NCI-H187 treated with DMSO at 0.1 percent for 48 hours (cell line): ENCODE measurements around the gene SMURF1.
"Not testable (repeated sequence)": the region's sequence is repeated elsewhere in the genome, so short reads cannot be mapped to it uniquely, and the experiment has no call there.

ENCODE experiments used
- DNase-seq: peaks from one replicate; lab custom pipeline; 2025; lab: John Stamatoyannopoulos, UW

Gene SMURF1

DNA sequence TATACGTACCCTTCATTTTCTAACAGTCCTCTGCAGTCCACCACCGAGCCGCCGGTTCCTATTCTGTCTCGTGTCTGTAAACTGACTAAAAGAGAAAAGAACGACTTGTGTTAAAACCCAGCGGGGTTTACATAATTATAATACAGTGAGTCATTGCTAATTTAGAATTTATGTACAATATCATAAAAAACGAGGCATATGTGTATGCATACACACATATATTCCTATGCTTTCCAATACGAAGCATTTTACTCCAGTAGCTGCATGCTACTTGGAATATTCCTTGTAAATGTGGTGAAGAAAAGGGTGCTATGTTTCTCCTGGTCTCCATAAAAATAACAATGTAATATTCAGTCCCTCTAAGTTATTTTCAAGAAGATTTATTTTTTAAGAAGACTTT, 89.1 kb downstream of the SMURF1 start:
- DNase-seq = no peak

DNA sequence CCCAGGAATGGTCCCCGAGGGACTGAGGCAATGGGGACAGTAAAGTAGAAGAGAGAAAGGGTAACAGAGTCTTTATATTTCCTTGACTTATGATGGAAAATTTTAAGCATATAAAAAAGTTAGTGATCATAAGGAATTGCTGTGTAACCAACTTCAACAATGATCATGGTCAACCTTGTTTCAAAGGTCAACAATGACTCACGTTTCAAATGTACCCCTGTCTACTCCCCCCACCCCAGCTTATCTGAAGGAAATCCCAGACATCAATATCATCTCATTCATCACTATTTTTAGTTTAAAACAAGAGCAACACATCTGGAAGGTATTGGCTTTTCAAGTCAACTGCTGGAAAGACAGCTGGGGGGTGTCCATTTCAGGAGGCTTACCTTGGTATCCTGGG, 92.9 kb downstream of the SMURF1 start:
- DNase-seq = no peak

DNA sequence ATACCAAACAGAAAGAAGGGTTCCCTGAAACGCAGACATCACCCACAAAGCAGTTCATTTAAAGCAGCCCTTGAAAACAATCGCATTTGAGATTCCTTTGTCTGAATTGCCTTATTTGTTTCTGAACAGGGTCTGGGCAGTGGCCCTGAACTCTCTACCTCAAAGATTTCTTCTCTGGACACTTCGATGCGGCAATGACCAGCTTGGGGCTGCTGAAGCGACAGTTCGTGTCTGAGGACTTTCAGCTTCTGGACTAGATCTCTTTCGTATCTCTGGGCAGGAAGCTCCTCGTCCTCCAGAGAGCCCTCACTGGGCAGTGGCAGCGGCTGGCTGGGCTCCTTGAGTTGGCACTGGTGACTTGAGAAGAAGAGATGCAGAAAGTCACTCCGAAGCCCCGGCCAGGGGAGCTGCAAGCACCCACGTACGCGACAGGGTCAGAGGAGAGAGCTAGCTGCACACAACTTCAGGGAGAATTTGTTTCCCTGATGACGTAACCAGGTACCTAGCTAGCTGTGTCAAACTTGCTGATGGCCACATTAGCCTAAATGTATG, 96.3 kb downstream of the SMURF1 start:
- no peak for DNase-seq

- DNase-seq = no peak
Measured at GRCh38 chr7:99046722-99047121, 97.2 kb downstream of the SMURF1 start.

- DNase-seq = not testable (repeated sequence)
Measured at GRCh38 chr7:99046262-99046661, 97.6 kb downstream of the SMURF1 start.

- not testable (repeated sequence) for DNase-seq
Measured at GRCh38 chr7:99044858-99045257, 99.0 kb downstream of the SMURF1 start.

DNA sequence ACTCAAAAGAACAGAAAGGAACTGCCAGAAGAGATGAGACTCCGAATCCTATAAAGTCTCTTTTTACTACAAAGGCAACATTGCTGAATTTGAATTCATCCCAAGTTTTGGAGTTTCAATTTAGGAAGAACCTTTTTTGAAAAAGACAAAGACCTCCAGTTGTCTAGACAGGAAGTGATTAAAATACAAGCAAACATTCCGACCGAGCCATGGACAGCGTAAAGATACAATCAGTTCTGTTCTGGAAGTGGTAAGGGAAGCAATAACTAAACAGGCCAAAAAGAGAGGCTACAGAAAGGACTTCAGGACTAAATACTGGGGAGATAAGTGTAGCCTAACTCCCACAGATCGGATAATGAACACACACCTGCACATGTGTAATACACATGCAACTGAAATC, 101.0 kb downstream of the SMURF1 start:
- no peak for DNase-seq

DNA sequence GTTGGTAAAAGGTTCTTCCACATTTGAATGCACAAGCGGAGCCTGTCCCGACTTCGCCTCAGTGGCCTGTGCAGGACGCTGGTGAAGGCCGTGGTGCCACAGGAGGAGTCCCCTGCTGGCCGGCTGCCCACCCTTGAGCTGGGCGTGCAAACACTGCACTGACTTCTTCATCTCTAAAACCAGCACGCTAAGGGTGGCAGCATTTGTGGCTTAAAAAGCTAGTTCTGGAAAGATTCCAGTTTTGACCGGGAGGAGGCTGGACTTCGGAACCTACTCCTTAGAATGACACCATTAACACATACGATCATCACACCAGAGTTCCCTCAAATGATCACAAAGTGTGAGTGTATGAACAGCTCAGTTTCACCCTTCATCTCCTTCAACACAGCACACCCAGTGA, 102.4 kb downstream of the SMURF1 start:
- no peak for DNase-seq

GRCh38 chr7:99040104-99040958, 103.6 kb downstream of the SMURF1 start:
- peak; percentile 5 for DNase-seq

DNA sequence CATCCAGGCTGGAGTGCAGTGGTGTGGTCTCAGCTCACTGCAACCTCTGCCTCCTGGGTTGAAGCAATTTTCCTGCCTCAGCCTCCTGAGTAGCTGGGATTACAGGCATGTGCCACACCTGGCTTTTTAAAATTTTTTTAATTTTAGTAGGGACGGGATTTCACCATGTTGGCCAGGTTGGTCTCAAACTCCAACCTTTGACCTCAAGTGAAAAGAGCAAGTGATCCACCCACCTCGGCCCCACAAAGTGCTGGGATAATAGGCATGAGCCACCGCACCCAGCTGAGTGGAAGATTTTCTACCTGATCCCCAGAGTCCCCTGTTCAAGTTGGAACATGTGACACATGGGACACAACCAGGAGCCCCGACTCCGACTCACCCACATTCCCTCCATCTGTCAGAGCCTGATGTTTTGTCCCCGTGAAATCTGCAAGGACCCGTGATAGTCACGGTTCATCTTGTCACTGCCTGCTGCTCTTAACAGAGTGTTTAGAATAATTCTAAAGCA, 104.5 kb downstream of the SMURF1 start:
- DNase-seq = no peak

- DNase-seq = no peak
Measured at GRCh38 chr7:99038086-99038855, 105.6 kb downstream of the SMURF1 start.

GRCh38 chr7:99037327-99037940, 106.5 kb downstream of the SMURF1 start:
- no peak for DNase-seq

- no peak for DNase-seq
Measured at GRCh38 chr7:99036546-99037111, 107.3 kb downstream of the SMURF1 start.

- no peak for DNase-seq
Measured at GRCh38 chr7:99035723-99036545, 108.0 kb downstream of the SMURF1 start.

- DNase-seq = no peak
Measured at GRCh38 chr7:99034932-99035722, 108.8 kb downstream of the SMURF1 start.

GRCh38 chr7:99033765-99034164, 110.1 kb downstream of the SMURF1 start:
- no peak for DNase-seq

DNA sequence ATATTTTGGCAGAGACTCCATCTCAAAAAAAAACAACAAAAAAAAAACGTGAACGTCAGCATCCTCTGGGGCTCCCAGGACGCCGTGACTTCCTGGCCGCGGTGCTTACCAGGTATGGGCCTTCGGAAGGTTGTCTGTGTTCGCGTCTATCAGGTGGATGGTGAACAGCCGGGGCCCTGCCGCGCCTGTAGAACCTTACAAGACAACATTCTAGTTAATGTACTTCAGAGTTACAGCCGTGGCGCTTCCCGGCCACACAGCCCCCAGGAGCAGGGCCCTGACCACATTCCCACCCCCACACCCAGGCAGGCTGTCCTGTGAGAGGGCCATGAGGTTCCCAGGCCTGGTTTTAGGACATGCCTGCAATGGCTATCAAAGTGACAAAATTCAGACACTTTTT, 111.0 kb downstream of the SMURF1 start:
- DNase-seq = no peak

GRCh38 chr7:99031496-99031895, 112.4 kb downstream of the SMURF1 start:
- no peak for DNase-seq

DNA sequence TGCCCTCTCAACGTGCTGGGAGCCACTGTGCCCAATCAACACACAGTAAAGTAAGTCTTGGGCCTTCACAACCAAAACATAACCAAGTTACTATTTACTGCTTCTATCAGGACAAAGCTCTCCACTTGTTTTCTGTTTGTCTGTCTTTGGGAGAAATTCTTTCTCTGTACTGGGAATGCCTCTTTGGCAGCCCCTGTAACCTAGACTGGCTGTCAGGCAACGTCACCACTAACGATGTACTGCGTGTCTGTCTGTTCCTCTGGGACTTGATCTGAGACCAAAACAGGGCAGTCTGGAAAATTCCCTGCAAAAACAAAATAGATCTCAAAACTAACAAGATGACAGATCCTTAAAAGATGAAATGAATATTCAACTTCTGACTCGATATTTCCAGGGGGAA, 113.0 kb downstream of the SMURF1 start:
- no peak for DNase-seq

DNA sequence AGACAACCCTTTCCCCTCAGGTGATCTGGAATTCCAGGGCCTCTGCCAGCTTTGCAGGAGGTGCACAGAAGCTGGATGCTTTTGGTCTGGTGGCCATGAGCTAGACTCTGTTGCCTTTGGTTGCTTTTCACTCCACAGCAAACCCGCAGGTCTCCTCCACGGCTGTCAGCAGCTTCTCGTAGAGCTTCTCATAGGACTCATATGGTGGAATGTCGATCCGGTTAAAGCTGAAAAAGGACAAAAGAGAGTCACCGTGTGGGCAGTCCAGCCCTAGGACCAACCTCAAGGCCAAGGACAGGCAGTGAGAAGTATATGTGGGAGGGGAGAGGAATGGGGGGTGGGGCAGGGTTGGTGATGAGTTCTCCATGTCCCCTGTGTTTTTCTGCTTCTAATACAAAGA, 113.5 kb downstream of the SMURF1 start:
- no peak for DNase-seq
